ENCODE results near the gene RYR1.
"Not testable (repeated sequence)": the region's sequence is repeated elsewhere in the genome, so short reads cannot be mapped to it uniquely, and the experiment has no call there.

Gene RYR1

DNA sequence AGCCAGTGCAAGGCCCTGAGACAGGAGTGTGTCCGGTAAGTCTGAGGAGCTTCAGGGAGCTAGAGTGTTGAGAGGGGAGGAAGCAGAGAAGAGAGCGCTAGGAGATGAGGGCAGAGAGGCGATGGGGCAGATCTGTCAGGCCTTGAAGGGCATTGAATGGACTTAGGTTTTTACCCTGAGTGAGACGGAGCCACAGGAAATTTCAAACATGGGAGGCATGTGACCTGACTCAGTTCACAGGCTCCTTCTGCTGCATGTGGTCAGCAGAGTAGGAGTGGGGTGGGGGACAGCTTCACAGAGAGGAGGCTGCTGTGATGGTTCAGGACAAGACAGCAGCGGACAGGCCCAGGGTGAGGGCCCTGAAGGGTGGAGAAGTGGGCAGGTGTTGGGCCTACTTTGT lies 33.1 kb upstream of the RYR1 start:
- DNase-seq, result no peak

DNA sequence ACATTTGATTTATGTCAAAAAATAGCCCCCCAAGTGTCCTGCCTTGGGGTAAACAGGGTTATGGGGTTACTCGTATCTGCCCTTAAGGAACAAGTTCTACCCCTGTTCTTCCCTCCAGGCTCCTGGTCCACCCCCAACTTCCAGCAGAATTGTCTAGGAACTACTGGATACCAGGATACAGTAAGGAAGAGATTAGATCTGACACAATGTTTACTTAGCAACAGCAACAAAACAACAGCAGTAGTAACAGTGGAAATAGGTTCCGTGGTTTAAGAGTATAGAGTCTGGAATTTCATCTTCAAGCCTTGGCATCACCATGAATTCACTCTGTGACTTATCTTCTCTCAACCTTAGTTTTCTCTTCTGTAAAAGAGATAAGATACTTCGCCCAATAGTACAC lies 32.3 kb upstream of the RYR1 start:
- no peak for DNase-seq

DNA sequence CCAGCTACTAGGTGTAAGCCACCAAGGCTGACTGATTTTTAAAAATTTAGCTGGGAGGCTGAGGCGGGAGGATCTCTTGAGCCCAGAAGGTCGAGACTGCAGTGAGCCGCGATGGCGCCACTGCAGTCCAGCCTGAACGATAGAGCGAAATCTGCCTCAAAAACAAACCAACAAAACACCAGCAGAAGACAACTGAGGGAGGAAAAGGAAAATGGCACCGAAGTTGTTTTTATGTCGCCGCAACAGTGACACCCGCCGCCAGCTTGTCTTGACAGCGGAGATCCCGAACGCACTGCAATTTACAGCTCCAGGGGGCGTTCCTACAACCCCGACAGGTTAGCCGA lies 30.9 kb upstream of the RYR1 start:
- no peak for DNase-seq

DNA sequence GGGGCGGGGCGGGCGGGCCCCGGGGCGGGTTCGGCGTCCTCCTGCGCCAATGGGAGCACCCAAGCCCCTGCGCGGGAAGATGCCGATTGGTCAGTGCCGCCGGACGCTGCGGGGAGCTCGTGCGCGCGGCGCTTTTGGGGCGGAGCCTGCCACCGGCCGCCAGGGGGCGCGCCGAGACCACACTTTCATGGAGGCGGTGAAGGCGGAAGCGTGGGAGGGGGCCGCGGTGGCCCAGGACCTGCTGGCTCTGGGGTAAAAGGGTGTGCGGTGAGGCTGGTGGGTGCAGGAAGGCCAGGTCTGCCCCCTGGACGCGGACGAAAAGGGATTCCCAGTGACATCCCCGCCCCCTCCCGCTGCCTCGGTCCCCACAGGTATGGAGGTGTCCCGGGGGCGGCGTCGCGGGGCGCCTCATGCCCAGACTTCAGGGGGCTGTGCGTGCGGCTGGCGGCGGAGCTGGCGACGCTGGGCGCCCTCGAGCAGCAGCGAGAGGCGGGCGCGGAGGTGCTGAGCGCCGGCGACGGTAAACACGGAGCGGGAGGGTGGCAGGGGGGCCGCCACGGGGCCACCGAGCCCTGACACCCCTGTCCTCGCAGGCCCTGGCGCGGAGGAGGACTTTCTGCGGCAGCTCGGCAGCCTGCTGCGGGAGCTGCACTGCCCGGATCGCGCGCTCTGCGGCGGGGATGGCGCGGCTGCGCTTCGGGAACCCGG lies 30.4 kb upstream of the RYR1 start, which contains the start of gene FAM98C:
Gene FAM98C, plus strand, starts transcription at position 127 of the 708 bp plus-strand sequence. Its CDS starts 61 bp downstream, at position 188.
- DNase-seq, result peak; percentile 92

DNA sequence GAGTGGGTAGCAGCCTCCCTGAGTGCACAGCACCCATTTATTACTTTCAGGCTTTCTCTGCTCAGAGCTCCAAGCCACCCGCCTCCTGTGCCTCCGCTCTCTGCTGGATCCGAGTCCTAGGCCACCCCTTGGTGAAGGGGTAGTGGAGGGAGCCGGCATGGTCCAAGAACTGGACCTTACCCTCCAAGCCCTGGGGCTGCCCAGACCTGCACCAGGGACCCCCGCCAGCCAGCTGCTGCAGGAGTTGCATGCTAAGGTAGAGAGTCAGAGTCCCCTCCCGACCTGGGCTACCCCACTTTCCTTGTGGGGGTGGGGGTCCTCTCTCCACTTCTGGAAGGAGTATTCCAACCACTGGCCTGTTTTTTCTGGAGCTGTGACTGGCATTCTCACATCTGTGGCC lies 28.6 kb upstream of the RYR1 start:
- DNase-seq, result no peak

DNA sequence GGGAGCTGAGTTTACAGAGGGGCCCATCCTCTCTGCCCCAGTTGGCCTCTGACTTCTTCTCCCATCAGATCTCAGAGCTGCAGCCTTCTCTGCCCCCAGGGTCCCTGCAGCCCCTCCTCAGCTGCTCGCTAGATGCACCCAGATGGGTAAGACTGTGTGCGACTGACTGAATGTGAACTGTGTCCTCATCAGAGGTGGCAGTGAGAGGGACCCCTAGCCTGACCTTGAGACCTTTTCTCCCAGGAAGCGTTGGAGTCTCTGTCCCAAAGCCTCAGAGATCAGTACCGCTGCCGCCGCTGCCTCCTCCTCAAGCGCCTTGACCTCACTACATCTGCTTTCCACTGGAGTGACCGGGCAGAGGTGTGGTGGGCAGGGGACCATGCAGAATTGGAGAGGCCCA lies 28.2 kb upstream of the RYR1 start:
- DNase-seq, result no peak

DNA sequence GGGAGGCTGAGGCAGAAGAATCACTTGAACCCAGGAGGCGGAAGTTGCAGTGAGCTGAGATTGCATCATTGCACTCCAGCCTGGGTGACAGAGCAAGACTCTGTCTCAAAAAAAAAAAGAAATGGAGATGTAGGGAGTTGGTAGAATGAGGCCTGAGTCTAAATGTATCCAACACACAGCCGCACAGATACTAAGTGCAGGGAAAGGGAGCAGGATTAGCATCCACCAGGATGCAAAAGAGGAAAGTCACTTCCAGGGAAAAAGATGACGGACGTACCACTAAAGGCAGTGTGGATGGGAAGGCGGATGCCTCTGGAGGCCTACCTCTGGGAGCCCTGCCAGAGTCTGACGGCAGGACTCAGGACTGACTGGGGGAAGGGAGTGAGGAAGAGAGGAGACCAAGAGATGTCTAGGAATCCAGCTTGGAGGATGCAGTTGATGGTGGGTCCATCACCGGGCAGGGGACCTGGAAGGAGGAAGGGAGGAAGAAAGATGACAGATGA lies 23.8 kb upstream of the RYR1 start:
- DNase-seq, result no peak

DNA sequence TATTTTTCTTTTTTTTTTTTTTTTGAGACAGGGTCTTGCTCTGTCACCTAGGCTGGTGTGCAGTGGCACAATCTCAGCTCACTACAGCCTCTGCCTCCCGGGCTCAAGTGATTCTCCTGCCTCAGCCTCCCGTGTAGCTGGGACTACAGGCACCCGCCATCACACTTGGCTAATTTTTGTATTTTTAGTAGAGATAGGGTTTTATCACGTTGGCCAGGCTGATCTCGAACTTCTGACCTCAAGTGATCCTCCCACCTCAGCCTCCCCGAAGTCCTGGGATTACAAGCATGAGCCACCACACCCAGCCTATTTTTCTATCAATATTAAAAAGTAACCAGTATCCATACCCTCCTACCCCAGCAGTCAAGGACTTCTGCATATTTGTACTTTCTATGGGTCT lies 23.1 kb upstream of the RYR1 start:
- DNase-seq, result not testable (repeated sequence)

DNA sequence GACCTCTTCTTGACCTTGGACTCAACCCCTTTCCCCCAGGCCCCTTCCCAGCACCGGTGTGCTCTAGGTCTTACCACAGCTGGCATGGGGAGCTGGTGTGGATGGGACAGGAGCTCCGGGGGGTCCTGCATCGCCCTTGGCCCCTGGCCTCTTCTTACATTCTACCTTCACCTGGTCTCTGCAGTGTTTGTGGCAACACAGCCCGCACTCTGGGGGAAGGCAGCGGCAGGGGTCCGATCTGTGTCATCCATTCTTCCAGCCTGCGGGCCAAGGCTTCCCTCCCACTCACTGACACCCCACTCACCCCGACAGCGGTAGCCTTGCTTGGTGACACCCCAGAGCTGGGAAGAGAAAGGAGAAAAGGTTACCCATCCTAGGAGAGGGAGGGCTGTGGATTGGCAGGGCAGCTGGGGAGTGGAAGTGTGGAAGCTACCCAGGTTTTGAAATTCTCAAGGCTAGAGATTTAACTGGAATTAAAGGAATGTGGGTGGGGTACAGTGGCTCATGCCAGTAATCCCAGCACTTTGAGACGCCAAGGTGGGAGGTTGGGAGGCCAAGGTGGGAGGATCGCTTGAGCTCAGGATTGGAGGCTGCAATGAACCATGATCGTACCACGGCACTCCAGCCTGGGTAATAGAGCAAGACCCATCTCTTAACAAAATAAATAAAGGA lies 22.3 kb upstream of the RYR1 start:
- DNase-seq, result no peak

DNA sequence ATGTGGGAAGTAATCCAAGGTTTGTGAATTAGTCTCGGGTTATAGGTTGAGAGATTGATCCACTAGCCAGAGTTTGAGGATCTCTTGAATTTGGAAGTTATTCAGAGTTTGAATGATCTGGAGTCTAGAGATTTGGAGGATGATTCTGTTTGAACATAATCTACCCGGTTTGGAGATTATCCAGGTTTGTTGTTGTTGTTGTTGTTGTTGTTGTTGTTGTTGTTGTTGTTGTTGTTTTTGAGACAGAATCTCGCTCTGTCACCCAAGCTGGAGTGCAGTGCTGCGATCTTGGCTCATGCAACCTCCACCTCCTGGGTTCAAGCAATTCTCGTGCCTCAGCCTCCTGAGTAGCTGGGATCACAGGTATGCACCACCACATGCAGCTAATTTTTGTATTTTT lies 21.6 kb upstream of the RYR1 start:
- DNase-seq, result not testable (repeated sequence)

DNA sequence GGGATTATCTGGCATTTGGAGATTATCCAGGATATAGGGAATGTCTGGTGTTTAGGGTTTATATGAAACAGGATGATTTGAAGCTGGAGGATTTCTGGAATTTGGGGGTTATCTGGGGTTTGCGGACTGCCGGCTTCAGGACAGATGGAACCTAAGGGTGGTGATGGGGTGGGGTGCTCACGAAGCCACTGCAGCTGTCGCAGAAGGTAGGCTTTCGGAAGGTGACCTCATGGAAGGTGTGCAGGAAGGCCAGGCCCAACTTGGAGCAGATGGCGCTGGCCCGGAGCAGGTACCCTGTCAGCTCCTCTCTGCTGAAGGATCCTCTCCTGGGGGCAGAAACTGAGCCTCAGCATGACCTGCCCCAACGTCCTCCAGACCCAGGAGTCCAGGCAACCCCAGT lies 21.0 kb upstream of the RYR1 start:
- no peak for DNase-seq

DNA sequence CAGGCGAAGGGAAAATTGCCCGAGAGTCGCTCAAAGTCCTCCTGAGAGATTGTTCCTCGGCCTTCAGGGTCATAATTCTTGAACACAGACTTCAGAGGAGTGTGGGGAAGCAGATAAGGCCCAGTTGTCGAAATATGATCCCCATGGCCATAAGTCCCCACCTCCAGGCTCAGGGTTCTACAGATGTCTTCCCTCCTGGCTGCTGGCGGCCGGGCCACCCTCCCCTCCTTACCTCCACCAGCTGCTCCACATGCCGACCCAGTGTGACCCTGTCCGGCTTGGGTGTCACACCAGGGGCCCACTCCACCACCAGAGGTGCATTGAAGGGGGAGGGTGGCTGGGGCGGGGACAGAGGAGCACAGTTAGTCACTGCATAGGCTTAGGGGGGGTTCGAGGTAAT lies 20.5 kb upstream of the RYR1 start:
- no peak for DNase-seq

DNA sequence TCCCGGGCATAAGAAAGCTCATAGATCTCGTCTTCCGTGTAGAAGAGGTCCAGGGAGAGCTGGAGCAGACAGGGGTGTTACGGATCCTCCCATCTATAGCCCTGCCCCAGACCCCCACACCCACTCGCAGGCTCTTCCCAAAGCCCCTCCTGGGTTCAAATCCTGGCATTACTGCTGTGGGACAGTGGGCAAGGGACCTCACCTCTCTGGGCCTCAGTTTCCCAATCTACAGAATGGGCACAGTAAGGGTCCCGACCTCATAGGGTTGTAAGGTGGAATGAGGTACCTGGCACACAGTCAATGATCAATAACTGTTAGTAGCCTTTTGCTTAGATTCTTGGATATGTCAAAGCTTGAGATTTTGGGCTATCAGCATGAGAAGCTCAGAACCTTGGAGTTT lies 20.1 kb upstream of the RYR1 start:
- no peak for DNase-seq

DNA sequence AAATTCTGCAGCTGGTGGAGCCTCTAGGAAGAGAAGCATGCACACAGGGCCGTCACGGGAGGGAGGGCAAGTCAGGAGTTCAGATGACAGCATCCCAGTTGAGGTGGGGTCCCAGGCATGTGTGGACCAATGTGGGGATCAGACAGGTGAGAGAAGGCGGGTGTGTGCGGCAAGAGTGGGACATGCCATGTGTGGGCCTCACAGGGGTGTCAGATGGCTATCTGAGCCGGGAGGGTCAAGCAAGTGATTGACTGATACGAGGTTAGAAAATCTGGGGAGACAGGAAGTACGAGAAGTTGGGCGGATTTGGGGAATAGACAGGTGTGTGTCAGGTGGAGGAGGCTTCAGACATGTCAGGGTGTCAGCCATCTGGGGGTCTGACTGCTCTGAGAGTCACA lies 16.3 kb upstream of the RYR1 start:
- DNase-seq, result no peak

DNA sequence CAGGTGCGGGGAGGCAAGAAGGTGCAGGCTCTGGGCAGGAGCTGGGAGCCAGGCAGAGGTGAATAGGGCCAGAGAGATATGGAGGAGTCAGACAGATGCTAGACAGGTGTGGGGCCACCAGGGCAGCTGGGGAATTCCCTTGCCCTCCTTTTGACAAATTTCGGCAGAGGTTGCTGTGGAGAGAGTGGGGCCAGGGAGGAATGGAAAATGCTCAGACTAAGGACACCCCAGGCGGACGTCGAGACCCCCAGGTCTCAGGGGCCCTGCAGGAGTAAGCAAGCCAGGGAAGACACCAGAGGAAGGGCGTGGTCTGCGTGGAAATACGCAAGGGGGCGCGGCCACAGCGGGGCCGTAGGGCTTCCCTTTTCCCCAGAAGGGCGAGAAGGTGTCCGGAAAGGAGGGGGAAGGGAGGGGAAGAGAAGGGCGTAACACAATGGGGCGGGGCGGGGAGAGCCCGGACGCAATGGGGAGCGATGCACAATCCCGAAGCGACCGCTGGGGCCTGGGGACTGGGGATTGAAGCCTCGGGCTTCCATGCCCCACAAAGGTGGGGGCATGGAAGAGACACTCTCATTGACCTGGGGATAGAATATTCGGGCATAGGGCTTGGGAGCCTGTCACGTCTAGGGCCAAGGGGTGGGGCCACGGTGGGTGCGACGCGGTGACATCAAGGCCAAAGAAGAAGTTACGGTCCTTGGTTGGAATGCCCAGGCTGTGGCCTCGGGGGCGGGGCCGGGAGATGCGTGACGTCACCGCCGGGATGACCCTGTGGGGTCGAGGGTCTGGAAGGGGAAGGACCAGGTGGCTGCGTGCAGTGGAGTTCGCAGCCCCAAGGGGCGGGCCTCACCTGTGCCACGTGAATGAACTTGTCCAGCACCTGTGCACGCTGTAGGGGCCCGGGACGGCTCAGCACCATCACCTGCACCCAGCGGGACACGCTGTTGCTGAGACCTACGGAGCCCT lies 15.7 kb upstream of the RYR1 start:
- DNase-seq, result peak; percentile 22

DNA sequence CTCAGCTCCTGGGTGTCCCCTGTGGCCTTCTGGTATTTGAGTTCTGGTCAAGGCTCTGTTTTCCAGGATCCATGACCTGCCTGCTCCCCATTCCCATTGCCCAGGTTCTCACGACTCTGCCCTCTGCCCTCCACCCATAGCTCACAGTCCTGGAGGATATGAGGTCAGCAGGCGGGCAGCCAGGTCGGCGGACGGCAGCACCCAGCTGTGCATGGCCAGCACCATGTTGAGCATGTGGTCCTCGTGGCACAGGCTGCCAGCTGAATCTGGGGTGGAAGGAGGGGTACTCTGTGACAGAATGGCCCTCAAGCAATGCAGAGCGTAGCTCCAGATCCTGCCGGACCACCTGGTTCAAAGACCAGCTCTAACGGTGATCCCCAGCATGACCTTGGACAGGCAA lies 12.6 kb upstream of the RYR1 start:
- DNase-seq, result no peak

DNA sequence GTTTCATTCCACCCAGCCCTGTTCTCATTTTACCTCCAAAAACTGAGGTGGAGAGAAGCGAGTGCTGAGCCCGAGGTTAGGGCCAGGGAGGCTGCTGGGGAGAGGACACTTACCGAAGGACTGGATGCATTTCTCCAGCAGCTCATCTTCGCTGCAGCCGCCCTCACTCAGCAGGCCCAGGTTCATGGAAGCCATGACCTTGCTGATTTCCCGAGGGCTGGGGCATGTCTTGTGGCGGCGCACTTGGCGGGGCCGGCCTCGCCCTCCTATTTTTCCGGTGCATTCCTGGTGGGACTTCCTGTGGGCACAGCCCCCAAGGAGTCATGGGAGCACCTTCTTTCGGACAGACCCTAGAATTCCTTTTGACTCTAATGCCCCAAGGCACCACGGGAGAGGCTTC lies 11.6 kb upstream of the RYR1 start:
- no peak for DNase-seq

DNA sequence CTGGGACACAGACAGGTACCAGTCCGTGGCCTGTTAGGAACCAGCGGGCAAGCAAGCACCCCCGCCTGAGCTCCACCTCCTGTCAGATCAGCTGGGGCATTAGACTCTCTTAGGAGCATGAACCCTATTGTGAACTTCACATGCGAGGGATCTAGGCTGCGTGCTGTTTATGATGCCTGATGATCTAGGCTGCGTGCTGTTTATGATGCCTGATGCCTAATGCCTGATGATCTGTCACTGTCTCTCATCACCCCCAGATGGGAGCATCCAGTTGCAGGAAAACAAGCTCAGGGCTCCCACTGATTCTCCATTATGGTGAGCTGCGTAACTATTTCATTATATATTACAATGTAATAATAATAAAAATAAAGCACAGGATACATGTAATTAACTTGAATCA lies 11.1 kb upstream of the RYR1 start:
- no peak for DNase-seq

DNA sequence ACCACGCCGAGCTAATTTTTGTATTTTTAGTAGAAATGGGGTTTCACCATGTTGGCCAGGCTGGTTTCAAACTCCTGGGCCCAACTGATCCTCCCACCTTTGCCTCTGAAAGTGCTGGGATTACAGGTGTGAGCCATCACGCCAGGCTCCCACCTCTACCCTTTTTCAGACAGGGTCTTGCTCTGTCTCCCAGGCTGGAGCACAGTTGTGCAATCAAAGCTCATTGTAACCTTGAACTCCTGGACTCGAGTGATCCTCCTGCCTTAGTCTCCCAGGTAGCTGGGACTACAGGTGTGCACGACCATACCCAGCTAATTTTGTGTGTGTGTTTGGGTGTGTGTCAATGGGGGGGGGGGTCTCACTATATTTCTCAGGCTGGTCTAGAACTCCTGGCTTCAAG lies 9.2 kb upstream of the RYR1 start:
- no peak for DNase-seq

DNA sequence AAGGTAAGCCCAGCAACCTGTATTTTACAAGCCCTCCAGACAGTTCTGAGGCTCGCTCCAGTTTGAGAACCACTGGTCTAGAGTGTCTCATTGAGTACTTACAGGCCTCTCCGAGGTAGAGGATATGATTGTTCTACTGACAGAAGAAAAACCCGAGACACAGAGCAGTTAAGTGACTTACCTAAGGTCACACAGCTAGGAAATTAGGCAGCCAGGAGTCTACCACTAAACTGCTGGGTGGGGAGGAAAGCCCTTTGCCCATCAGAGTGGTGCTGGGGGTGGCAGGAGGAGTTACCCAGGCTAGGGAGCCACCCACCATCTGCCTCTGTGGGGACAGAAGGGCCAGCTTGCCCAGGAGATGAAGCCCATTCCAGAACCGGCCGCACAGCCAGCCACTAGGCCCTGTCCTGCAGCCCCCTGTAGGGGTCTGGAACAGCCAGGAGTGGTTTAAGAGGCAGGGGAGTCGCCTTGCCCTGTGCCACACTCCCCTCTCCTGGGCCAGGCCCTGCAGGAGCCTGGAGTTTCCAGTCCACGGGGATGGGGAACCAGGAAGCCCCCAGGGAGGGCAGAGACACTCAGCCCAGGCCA lies 8.2 kb upstream of the RYR1 start:
- no peak for DNase-seq

DNA sequence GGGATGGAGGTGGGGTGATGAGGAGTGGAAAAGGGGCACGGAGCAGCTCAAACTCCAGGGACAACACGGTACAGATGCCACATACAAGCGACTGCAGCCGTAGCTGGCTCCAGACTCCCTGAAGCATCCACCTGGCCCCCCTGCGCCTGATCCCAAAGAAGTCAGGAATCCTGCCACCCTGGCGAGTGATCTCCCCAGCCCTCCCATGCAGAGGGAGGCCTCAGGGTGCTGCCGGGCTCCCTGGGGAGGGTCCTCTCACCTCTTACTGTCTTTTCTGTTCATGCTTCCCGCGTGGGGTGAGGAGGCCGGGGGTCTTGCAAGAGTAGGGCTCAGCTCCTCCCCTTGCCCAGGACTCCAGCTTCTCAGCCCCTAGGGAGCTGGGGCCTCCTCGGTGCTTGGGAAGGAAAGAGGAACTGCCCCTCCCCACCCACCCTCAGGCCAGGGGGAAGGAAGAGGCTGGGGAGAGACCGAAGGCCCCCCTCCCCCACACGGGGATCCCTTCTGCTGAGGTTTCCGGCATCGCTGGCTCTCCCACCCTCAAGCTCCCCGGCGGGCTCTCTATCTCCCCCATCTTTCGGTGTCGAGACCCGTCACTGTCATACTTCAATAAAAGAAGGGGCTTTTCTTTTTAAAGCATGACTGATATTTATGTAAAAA lies 7.6 kb upstream of the RYR1 start, which contains the start of gene RASGRP4:
Gene RASGRP4, minus strand, starts transcription at position 410 of the 657 bp plus-strand sequence. Its CDS starts 128 bp downstream, at position 282.
- DNase-seq, result no peak

DNA sequence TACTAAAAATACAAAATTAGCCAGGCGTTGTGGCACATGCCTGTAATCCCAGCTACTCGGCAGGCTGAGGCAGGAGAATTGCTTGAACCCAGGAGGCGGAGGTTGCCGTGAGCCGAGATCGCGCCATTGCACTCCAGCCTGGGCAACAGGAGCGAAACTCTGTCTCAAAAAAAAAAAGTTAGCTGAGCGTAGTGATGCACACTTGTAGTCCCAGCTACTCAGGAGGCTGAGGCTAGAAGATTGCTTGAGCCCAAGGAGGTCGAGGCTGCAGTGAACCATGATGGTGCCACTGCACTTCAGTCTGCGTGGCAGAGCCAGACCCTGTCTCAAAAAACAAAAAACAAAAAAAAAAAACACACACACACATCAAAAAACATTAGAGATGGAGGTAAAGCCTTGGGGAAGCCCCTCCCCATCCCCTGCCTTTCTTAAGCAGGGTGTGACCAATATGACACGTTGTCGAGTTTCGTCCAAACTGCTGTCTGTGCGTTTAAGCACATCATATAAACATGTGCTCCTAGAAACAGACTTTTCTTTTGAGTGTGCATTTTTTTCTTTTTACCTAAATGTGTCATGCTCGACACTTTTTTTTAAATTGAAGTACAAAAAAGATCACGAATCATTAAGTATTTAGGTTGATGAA lies 6.3 kb upstream of the RYR1 start:
- DNase-seq, result not testable (repeated sequence)
